Chondrocyte (in vitro differentiated cells): ENCODE data around the gene ZNF200. TPM values are rescaled to one million over a fixed set of nuclear protein-coding genes. Genes with fewer than 3 reads are reported as not detected.

ENCODE experiments used
- DNase-seq: peaks from one replicate; pipeline ENCODE4 v3.0.0; 2021; ENCODE audit warnings: mixed read lengths, low spot score
- H3K27ac Mint-ChIP-seq: one replicate; pipeline ENCODE4 v1.8.0; 2021; ENCODE audit warnings: mild to moderate bottlenecking, moderate library complexity, mixed read lengths; ENCODE audit not compliant: unreplicated experiment
- H3K27me3 Mint-ChIP-seq: 2 replicates; pipeline ENCODE4 v1.8.0; 2021; ENCODE audit warnings: low read depth, mixed read lengths
- H3K36me3 Mint-ChIP-seq: 2 replicates; pipeline ENCODE4 v1.8.0; 2021; ENCODE audit warnings: low read depth, mixed read lengths
- H3K4me1 Mint-ChIP-seq: 2 replicates; pipeline ENCODE4 v1.8.0; 2021; ENCODE audit warnings: low read depth, mild to moderate bottlenecking, mixed read lengths
- H3K4me3 Mint-ChIP-seq: one replicate; pipeline ENCODE4 v1.8.0; 2021; ENCODE audit warnings: mild to moderate bottlenecking, moderate library complexity, mixed read lengths; ENCODE audit not compliant: unreplicated experiment
- H3K9me3 Mint-ChIP-seq: 2 replicates; pipeline ENCODE4 v1.8.0; 2021; ENCODE audit warnings: low read depth, mixed read lengths
- CTCF ChIP-seq: fragments of 200-600 bp; sonication (generic); IDR thresholded peaks from 2 replicates; pipeline ENCODE4 v1.5.0; 2021; ENCODE audit warnings: antibody characterized with exemption, mild to moderate bottlenecking, moderate library complexity
- total RNA-seq: library from RNA; stranded (reverse); gene quantifications from 3 replicates; pipeline ENCODE4 v1.2.1, GENCODE V29; 2021

ZNF200 gene
- total RNA-seq, 1 donor from 2014 or later: 6.6 TPM

- DNase-seq: no peak
- Mint-ChIP-seq H3K27me3 (no peaks in the 10 kb centered on the region), H3K4me1 (no peaks in the 10 kb centered on the region), H3K4me3 (no peak overlapping the region), H3K9me3 (peaks cover 52% of the 10 kb centered on the region), H3K36me3 (peaks cover 37% of the 10 kb centered on the region), H3K27ac (no peak overlapping the region)
- no peak for TF ChIP-seq CTCF
Measured at GRCh38 chr16:3220839-3221238, 14.1 kb downstream of the ZNF200 start.

GRCh38 chr16:3216263-3216640 is 18.7 kb downstream of the ZNF200 start:
- DNase-seq: no peak
- H3K36me3 Mint-ChIP-seq: no peaks in the 10 kb centered on the region
- no peak overlapping the region for H3K4me3 Mint-ChIP-seq
- no peak overlapping the region for H3K27ac Mint-ChIP-seq
- peaks cover 16% of the 10 kb centered on the region for H3K9me3 Mint-ChIP-seq
- no peaks in the 10 kb centered on the region for H3K4me1 Mint-ChIP-seq
- no peak for TF ChIP-seq CTCF
- no peaks in the 10 kb centered on the region for H3K27me3 Mint-ChIP-seq

DNA sequence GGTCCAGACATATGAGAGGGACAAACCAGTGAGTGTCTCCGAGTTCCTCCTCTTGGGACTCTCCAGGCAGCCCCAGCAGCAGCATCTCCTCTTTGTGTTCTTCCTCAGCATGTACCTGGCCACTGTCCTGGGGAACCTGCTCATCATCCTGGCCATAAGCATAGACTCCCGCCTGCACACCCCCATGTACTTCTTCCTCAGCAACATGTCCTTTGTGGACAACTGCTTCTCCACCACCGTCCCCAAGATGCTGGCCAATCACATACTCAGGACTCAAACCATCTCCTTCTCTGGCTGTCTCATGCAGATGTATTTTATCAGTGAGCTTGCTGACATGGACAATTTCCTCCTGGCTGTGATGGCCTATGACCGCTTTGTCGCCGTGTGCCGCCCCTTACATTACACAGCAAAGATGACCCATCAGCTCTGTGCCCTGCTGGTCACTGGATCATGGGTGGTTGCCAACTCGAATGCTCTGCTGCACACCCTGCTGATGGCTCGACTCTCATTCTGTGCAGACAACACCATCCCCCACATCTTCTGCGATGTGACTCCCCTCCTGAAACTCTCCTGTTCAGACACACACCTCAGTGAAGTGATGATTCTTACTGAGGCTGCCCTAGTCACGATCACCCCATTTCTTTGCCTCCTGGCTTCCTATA is 19.2 kb downstream of the ZNF200 start:
- Mint-ChIP-seq H3K4me3 (no peak overlapping the region), H3K36me3 (no peaks in the 10 kb centered on the region), H3K4me1 (no peaks in the 10 kb centered on the region), H3K9me3 (peaks cover 10% of the 10 kb centered on the region), H3K27ac (no peak overlapping the region), H3K27me3 (no peaks in the 10 kb centered on the region)
- TF ChIP-seq CTCF: no peak
- DNase-seq: no peak

DNA sequence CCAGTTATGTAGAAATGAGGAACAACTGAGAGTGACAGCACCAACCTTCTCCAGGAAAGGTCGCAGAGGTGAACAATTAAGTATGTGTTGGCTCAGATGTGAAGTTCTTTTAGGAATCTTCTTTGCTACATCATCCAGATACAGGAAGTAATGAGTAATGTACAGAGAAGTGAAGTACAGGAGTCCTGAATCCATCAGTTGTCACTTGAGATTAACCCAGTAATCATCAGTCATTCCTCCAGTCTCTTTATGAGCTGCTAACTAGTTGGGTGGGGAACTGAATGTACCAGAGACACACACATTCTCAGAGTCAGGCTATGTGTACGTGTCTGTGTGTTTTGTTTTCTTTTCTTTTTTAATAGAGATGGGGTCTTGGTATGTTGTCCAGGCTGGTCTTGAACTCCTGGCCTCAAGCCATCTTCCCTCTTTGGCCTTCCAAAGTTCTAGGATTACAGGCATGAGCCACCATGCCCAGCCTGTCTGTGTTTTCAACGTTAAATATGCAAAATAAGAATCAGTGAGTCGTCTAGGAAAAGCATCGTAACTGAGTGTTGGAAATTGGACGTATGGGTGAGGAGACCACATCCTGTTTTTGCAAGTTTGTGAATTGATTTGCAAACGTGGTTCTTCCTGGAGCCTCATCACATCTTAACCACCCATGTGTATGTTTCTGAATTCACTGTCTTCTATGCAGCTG is 19.9 kb downstream of the ZNF200 start:
- Mint-ChIP-seq H3K27me3 (no peaks in the 10 kb centered on the region), H3K4me1 (no peaks in the 10 kb centered on the region), H3K36me3 (no peaks in the 10 kb centered on the region), H3K27ac (no peak overlapping the region), H3K9me3 (peaks cover 9% of the 10 kb centered on the region), H3K4me3 (no peak overlapping the region)
- DNase-seq: no peak
- TF ChIP-seq CTCF: no peak

DNA sequence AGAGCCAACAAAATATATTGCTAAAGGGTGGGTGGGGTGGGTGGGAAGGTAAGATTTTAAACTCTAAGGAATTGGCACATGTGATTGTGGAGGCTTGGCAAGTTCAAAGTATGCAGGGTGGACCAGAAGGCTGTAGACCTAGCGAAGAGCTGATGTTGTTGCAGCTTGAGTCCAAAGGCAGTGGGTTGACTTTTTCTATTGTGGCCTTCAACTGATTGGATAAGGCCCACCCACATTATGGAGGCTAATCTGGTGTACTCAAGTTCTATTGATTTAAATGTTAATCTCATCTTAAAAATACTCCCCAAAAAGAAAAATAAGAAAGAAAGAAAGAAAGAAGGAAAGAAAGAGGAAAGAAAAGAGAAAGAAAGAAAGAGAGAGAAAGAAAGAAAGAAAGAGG is 22.4 kb downstream of the ZNF200 start:
- Mint-ChIP-seq H3K4me3 (no peak overlapping the region), H3K36me3 (no peaks in the 10 kb centered on the region), H3K27ac (no peak overlapping the region), H3K27me3 (peaks cover 1% of the 10 kb centered on the region), H3K9me3 (peaks cover 7% of the 10 kb centered on the region), H3K4me1 (no peaks in the 10 kb centered on the region)
- DNase-seq: no peak
- TF ChIP-seq CTCF: no peak
